Astrocyte (in vitro differentiated cells and primary cell): ENCODE measurements around the gene NTSR1.

Experiments used
- CTCF ChIP-seq: IDR thresholded peaks from 2 replicates; pipeline ENCODE4 v1.5.1; 2011; ENCODE audit warnings: low read depth, mild to moderate bottlenecking, inconsistent platforms, low read length, moderate library complexity; ENCODE audit not compliant: insufficient read depth
- EZH2 ChIP-seq: IDR thresholded peaks from 2 replicates; pipeline ENCODE4 v1.6.1; 2012; ENCODE audit warnings: mild to moderate bottlenecking, low read length, inconsistent platforms; ENCODE audit not compliant: insufficient read depth

GRCh38 chr20:62691487-62691886, 17.1 kb upstream of the NTSR1 start:
- TF ChIP-seq CTCF (no peak), EZH2 (no peak)
